ENCODE results near the gene STX16.

Gene STX16

DNA sequence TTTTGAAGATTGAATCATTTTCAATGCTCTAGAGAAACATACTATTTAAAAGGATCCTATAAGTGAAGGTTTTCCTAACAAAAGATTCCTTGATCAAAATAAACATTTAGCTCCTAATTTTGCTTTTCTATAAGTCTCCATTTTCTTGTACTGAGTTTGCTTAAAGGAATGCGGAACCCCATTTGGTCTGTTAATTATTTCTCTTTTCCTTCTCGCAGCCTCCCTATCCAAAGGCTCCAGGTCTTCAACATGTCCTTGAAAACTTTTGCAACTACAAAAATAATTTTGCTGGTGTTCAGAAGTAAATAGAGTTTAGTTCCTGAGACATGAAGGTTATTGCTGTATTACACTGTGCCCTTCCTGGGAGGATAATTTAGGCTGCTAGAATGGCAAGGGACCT lies 33.2 kb downstream of the STX16 start:
- TF ChIP-seq PPARA (CRISPR knock-in tag; IDR thresholded peaks at IDR 0.05; ENCODE audit: borderline replicate concordance), result no peak
- TF ChIP-seq RARB (CRISPR knock-in tag; IDR thresholded peaks at IDR 0.05), result no peak
- no peak for ATAC-seq

DNA sequence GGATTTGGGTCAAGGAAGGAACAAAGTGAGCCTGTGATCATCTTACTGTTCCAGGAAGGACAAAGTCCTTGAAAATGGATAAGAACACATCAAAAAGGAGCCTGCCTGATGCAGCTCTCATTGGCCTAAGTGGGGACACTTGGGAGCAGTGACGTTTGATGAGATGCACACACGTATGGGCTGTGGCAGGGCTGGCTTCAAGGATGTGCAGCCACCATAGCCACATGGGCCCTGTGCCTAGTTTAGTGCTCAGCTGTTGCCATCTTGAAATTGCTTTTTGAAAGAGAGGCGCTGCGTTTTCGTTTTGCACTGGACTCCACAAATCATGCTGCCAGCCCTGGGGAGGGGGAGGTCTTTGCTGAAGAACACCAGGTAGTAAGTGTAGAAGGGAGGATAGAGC lies 34.9 kb downstream of the STX16 start:
- ATAC-seq, result no peak
- TF ChIP-seq ZFP3 (CRISPR knock-in tag; IDR thresholded peaks at IDR 0.05) (no peak), TSHZ2 (CRISPR knock-in tag; IDR thresholded peaks at IDR 0.05) (no peak), ARNTL (CRISPR knock-in tag; IDR thresholded peaks at IDR 0.05; ENCODE audit: borderline replicate concordance, low read depth) (no peak), PPARA (CRISPR knock-in tag; IDR thresholded peaks at IDR 0.05; ENCODE audit: borderline replicate concordance) (no peak), ZFP30 (CRISPR knock-in tag; IDR thresholded peaks at IDR 0.05) (no peak), OSR1 (CRISPR knock-in tag; IDR thresholded peaks at IDR 0.05) (no peak), ZC3H10 (CRISPR knock-in tag; IDR thresholded peaks at IDR 0.05) (no peak), PATZ1 (CRISPR knock-in tag; IDR thresholded peaks at IDR 0.05; ENCODE audit: borderline replicate concordance) (no peak), CSDC2 (CRISPR knock-in tag; IDR thresholded peaks at IDR 0.05) (no peak), SNAI2 (CRISPR knock-in tag; IDR thresholded peaks at IDR 0.05) (no peak), ISL1 (CRISPR knock-in tag; IDR thresholded peaks at IDR 0.05) (no peak), RARB (CRISPR knock-in tag; IDR thresholded peaks at IDR 0.05) (no peak), BACH2 (CRISPR knock-in tag; IDR thresholded peaks at IDR 0.05; ENCODE audit: borderline replicate concordance) (no peak), GLIS3 (CRISPR knock-in tag; IDR thresholded peaks at IDR 0.05) (no peak), ZNF70 (CRISPR knock-in tag; IDR thresholded peaks at IDR 0.05) (no peak), TCF4 (CRISPR knock-in tag; IDR thresholded peaks at IDR 0.05; ENCODE audit: borderline replicate concordance) (no peak)
- TF ChIP-seq, protein P1, sequence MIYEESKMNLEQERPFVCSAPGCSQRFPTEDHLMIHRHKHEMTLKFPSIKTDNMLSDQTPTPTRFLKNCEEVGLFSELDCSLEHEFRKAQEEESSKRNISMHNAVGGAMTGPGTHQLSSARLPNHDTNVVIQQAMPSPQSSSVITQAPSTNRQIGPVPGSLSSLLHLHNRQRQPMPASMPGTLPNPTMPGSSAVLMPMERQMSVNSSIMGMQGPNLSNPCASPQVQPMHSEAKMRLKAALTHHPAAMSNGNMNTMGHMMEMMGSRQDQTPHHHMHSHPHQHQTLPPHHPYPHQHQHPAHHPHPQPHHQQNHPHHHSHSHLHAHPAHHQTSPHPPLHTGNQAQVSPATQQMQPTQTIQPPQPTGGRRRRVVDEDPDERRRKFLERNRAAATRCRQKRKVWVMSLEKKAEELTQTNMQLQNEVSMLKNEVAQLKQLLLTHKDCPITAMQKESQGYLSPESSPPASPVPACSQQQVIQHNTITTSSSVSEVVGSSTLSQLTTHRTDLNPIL (CRISPR knock-in tag; IDR thresholded peaks at IDR 0.05; ENCODE audit: low read depth), result no peak

- ATAC-seq, result no peak
- no peak for TF ChIP-seq CSDC2 (CRISPR knock-in tag; IDR thresholded peaks at IDR 0.05)
Observed at GRCh38 chr20:58688414-58688813, 37.3 kb downstream of the STX16 start.

DNA sequence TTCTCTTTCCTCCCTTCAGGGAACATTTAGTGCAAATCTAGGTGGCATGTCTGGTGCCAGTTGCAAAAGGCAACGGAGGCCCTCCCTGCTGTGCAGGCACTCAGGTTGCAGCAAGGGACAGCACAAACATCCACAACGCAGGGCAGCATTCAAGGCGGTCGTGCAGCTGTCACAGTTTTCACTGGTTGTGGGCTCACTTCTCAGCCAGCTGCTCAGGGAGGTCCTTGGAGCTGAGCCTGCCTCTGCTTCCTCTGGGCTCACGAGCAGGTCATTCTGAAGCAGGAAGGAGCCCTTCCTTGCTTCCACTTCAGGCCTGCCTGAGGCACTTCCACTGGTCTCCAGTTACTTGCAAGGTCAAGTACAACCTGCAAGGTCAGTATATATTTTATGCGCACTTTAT lies 37.8 kb downstream of the STX16 start:
- ATAC-seq, result no peak; the same call in 2 of the 3 replicates
- TF ChIP-seq GLIS3 (CRISPR knock-in tag; IDR thresholded peaks at IDR 0.05) (no peak), ARNTL (CRISPR knock-in tag; IDR thresholded peaks at IDR 0.05; ENCODE audit: borderline replicate concordance, low read depth) (no peak), TCF4 (CRISPR knock-in tag; IDR thresholded peaks at IDR 0.05; ENCODE audit: borderline replicate concordance) (no peak), ZNF70 (CRISPR knock-in tag; IDR thresholded peaks at IDR 0.05) (no peak), PATZ1 (CRISPR knock-in tag; IDR thresholded peaks at IDR 0.05; ENCODE audit: borderline replicate concordance) (no peak), TOX (CRISPR knock-in tag; IDR thresholded peaks at IDR 0.05; ENCODE audit: borderline replicate concordance) (no peak), CSDC2 (CRISPR knock-in tag; IDR thresholded peaks at IDR 0.05) (no peak), ESRRG (CRISPR knock-in tag; IDR thresholded peaks at IDR 0.05) (no peak), ZFP3 (CRISPR knock-in tag; IDR thresholded peaks at IDR 0.05) (no peak), ZFP30 (CRISPR knock-in tag; IDR thresholded peaks at IDR 0.05) (no peak), PPARA (CRISPR knock-in tag; IDR thresholded peaks at IDR 0.05; ENCODE audit: borderline replicate concordance) (no peak), ZNF8 (CRISPR knock-in tag; IDR thresholded peaks at IDR 0.05) (no peak), RARB (CRISPR knock-in tag; IDR thresholded peaks at IDR 0.05) (no peak), ZC3H10 (CRISPR knock-in tag; IDR thresholded peaks at IDR 0.05) (no peak), POU6F1 (CRISPR knock-in tag; IDR thresholded peaks at IDR 0.05; ENCODE audit: borderline replicate concordance, low read depth) (no peak), TSHZ2 (CRISPR knock-in tag; IDR thresholded peaks at IDR 0.05) (no peak), ISL1 (CRISPR knock-in tag; IDR thresholded peaks at IDR 0.05) (no peak)
- TF ChIP-seq, protein P1 (CRISPR knock-in tag; IDR thresholded peaks at IDR 0.05; ENCODE audit: low read depth), result no peak

Data from SK-N-SH treated with all-trans-retinoic acid at 6 μM for 48 hours (cell line).